Forelimb muscle (tissue), 1 donor: ENCODE results near the gene ARAP2. TPM values are rescaled to one million over a fixed set of nuclear protein-coding genes. Genes with fewer than 3 reads are reported as not detected.

Experiments
- DNase-seq: peaks from one replicate; pipeline ENCODE4 v3.0.0-alpha.2; 2013; ENCODE audit warnings: low read depth
- polyA plus RNA-seq: library from polyadenylated mRNA; unstranded; fragments of 120-200 nt; gene quantifications from one replicate; pipeline ENCODE4 v1.2.1, GENCODE V29; 2013; ENCODE audit not compliant: insufficient read length

ARAP2 gene, protein sequence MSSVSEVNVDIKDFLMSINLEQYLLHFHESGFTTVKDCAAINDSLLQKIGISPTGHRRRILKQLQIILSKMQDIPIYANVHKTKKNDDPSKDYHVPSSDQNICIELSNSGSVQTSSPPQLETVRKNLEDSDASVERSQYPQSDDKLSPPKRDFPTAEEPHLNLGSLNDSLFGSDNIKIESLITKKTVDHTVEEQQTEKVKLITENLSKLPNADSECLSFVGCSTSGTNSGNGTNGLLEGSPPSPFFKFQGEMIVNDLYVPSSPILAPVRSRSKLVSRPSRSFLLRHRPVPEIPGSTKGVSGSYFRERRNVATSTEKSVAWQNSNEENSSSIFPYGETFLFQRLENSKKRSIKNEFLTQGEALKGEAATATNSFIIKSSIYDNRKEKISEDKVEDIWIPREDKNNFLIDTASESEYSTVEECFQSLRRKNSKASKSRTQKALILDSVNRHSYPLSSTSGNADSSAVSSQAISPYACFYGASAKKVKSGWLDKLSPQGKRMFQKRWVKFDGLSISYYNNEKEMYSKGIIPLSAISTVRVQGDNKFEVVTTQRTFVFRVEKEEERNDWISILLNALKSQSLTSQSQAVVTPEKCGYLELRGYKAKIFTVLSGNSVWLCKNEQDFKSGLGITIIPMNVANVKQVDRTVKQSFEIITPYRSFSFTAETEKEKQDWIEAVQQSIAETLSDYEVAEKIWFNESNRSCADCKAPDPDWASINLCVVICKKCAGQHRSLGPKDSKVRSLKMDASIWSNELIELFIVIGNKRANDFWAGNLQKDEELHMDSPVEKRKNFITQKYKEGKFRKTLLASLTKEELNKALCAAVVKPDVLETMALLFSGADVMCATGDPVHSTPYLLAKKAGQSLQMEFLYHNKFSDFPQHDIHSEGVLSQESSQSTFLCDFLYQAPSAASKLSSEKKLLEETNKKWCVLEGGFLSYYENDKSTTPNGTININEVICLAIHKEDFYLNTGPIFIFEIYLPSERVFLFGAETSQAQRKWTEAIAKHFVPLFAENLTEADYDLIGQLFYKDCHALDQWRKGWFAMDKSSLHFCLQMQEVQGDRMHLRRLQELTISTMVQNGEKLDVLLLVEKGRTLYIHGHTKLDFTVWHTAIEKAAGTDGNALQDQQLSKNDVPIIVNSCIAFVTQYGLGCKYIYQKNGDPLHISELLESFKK (N-terminal part only)
- polyA plus RNA-seq: 1.00 TPM

GRCh38 chr4:36244257-36245082 lies at the start of gene ARAP2:
TSS of gene ARAP2 (minus strand) at chr4:36244514. CDS start at chr4:36229486, 15,028 bp downstream.
- DNase-seq: no peak

GRCh38 chr4:36292556-36293188 lies 48.4 kb upstream of the ARAP2 start:
- DNase-seq: no peak

DNA sequence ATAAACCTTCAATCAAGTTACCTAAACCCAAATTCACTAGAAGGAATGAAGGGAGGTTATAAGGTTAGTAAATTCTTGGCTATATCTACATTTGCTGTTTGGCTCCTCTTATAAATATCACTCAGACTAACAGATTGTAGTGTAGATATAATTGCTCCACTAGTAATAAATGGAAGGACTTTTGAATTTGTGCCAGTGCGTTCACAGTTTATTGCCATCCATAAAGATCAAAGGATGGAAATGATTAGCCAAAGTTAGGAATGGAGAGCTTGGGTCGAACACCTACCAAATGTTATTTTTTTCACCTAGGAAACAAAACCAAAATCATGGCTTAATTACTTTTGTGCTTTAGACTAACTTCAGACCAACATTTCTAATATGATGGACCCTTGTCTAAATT lies 46.3 kb upstream of the ARAP2 start:
- no peak for DNase-seq

GRCh38 chr4:36288731-36289426 lies 44.6 kb upstream of the ARAP2 start:
- no peak for DNase-seq

- DNase-seq: no peak
Measured at GRCh38 chr4:36286481-36286871, 42.2 kb upstream of the ARAP2 start.

DNA sequence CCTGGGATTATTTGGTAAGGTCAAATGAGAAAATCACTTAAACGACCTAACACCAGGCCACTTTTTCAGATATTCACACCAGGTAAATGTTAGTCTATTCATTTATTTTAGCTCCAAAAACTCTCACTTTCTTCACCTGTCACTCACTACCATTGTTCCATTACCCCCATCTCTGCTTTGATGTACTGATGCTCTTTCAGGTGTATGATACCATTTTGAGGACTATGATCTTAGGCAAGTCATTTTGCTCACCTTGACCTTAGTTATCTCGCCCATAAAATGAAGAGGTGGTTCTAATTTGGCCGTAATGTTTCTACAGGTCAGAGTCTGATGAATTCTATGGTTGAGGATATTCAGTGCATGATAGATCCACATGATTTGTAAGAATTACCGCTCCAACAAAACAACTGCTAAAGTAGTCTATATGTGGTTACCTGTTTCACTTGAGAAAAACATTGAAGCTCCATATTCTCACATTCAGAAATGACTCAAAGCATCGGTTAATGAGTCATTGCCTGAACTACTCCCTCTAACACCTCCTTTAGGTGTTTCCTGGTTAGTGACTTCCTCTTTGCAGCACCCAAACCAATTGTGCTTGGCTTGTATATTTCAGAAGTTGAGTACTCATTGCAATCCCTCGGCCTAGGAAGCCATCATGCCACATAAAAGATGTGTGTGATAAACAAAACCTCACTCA lies 41.6 kb upstream of the ARAP2 start:
- DNase-seq: no peak

- DNase-seq: no peak
Measured at GRCh38 chr4:36283912-36284465, 39.7 kb upstream of the ARAP2 start.

- DNase-seq: no peak
Measured at GRCh38 chr4:36282503-36283030, 38.3 kb upstream of the ARAP2 start.

DNA sequence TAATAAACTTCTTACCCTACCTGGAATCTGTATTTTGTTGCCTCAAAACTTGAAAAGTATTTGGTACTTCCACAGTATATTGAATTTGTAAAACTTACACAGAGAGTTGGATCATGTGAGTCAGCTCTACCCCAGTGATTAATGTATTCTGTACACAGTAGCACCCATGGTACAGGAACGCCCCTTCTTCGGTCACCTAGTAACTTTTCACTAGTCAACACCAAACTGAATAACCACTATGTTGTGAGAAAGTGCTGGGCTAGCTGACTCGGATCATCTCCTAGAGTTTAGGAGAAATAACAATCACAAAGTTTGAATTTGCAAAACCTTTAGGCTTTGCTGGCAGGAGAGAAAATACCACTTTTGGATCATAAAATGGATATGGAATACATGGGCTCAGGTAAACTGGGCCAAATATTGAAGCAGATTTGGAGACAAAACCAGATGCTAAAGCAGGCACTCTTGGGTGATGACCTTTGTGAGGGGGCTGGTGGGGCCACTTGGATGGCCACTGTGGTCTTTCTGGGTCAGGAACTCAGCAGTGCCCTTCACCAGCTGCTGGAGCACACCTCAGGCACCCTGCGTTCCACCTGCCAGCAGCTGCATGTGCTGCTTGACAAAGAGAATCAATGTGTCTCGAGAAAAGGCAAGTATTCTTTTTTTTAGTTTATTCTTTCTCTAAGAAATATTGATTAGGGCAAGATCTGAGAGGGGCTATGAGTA lies 37.2 kb upstream of the ARAP2 start, which contains the start of gene DTHD1:
DTHD1 (plus strand) TSS at position 233 of the 723 bp plus-strand sequence; CDS start at position 376, 143 bp downstream.
- DNase-seq: no peak

DNA sequence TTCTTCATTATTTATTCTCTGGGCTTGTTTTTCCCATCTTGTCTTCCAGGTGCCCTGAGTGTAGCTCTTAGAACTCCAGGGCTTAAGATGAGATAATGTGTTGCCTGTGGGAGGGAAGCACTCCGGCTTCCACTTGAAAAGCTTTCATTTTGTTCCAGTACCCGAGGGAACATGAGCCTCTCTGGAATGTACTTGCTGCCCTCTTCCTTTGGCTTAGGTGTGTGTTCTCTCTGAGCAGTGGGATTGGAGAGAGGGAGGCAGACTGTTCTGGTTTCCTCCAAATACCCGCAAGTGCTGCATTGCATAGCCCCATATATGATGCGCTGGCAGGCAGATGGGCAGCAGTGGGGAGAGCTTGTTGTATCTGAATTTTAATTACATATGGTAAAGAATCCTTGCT lies 36.2 kb upstream of the ARAP2 start:
- DNase-seq: no peak

DNA sequence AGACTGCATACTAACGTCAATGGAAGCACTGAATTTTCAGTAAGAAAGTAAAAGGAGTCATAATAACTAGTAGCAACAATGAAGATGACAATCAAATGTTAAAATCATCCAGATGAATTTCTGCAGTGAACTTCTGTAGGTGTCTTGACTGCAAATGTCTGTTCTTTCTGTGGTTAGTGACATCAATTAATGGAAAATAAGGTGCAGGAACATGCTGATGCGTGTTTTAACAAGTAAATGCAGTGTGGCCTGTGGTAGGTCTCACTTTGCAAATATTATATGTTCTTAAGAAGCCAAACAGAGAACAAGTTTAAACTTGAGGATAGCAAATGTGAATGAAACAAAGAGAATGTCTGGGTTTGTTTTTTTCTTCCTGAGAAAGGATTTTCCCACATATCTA lies 34.5 kb upstream of the ARAP2 start:
- no peak for DNase-seq

- DNase-seq: no peak
Measured at GRCh38 chr4:36277533-36277932, 33.2 kb upstream of the ARAP2 start.

DNA sequence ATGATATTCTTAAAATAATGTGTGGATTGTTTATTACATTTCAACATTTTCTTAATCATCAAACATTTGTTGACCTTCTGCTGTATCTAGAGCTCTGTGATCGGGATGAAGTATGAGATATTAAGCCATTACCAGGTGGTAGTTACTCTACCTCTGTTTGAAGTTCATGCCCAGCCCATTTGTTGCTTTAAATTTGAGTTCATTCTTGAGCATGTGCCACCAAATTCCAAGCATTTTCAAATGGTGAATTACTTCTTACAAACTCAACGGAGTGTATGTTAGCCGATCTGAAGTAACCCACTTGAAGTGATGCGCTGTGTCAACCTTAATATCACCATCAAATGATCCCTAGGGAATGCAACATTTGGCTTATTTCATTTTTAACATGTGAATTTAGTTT lies 29.8 kb upstream of the ARAP2 start:
- no peak for DNase-seq

- no peak for DNase-seq
Measured at GRCh38 chr4:36273276-36273675, 29.0 kb upstream of the ARAP2 start.

- no peak for DNase-seq
Measured at GRCh38 chr4:36269533-36270173, 25.3 kb upstream of the ARAP2 start.

GRCh38 chr4:36269101-36269500 lies 24.8 kb upstream of the ARAP2 start:
- DNase-seq: no peak

DNA sequence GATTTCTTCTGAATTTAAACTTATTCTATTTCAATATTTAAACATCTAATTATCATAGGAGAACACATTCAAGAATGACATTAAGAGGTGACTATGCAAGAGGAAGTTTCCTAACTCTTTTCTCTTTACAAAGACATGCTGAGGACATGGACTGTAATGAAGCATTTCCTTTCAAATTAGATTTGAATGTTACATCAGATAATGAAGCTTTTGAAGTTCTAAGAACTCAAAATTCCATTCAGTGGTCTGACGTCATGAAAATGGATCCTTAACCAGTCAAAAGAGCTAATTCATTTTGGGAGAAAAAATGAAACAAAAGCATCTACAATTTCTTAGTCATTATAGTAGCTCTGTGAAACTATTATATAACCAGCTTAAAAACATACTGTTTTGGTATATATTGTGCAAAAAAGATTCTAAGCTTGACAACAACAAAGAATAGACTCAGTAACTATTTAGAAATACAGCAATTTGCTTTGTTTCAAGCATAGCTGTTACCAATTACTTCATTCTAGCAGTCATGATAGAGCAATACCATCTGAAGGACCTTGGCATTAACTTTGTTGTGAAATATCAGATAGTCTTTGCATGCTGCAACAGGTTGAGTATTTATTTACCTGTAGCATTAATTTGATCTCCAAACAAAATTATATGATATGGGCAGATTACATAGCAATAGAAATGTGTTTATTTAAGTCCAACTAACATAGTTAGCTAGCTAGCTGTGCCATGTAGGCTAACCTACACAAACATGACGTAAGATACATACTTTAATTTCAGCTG lies 23.4 kb upstream of the ARAP2 start:
- no peak for DNase-seq
